ENCODE data around the gene SLC38A4.
A peak's percentile ranks its signal among the peaks of the same experiment; 100 is the strongest.

The SLC38A4 gene

DNA sequence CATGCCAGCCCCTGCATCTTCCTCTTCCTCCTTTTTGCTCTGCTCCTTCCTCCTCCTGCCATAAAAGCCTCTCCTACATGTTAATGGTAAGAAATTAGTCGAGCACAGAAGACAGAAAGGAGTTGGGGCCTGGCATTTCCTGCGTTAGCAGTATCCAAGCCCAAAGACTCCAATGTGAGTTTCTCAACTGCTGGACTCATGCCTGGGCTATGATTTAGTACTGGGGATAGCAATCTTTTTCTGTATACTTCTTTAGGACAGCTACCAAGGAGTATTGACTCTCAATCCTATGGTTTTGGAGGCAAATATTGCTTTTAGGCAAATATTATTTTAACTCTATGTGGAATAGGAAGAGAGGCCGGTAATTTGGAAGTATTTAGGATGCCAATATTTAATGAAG is 18.0 kb upstream of the SLC38A4 start:
- no peak overlapping the region for H3K27ac ChIP-seq (ENCODE audit: low read depth, low read length, severe bottlenecking)
- no peak overlapping the region for H3K4me3 ChIP-seq (ENCODE audit: extremely low read depth, insufficient read depth, low read length, poor library complexity, severe bottlenecking)
- WGBS, 2 experiments (ENCODE audit: insufficient coverage in 2 of 2) = 82 to 90% methylated on average over 2 of the region's 3 CpGs
- no peaks in the 10 kb centered on the region for H3K9me3 ChIP-seq (ENCODE audit: control insufficient read depth, low read length)
- no peaks in the 10 kb centered on the region for H3K4me1 ChIP-seq (ENCODE audit: control insufficient read depth, insufficient read depth, low read length, poor library complexity, severe bottlenecking)
- H3K36me3 ChIP-seq (ENCODE audit: control insufficient read depth, insufficient read depth, low read length) = no peaks in the 10 kb centered on the region

DNA sequence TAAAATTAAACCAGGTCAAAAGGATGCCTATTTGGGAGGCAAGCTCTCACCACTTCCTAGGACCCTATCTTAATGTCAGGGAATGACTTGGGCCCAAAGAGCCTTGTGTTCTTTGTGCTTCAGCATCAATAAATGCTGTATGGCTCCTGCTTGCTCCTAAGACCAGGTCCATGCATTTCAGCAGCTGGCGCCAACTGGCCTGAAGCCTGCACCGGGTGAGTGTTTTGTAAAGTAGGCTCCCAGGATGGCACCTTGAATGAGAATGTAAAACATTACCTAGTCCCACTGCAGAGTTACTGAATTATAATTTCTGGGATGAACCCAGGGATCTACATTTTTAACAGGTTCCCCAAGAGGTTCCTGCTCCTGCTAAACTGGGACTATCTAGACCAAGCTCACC is 16.1 kb upstream of the SLC38A4 start:
- H3K4me1 ChIP-seq (ENCODE audit: control insufficient read depth, insufficient read depth, low read length, poor library complexity, severe bottlenecking) = no peaks in the 10 kb centered on the region
- no peak overlapping the region for H3K27ac ChIP-seq (ENCODE audit: low read depth, low read length, severe bottlenecking)
- H3K4me3 ChIP-seq (ENCODE audit: extremely low read depth, insufficient read depth, low read length, poor library complexity, severe bottlenecking) = no peak overlapping the region
- no peaks in the 10 kb centered on the region for H3K9me3 ChIP-seq (ENCODE audit: control insufficient read depth, low read length)
- H3K36me3 ChIP-seq (ENCODE audit: control insufficient read depth, insufficient read depth, low read length) = no peaks in the 10 kb centered on the region
- 100% methylated on average over 1 of the region's 2 CpGs; no CpG with 5 or more reads in 1 of the 2 experiments for WGBS, 2 experiments (ENCODE audit: insufficient coverage in 2 of 2)

- no peaks in the 10 kb centered on the region for H3K36me3 ChIP-seq (ENCODE audit: control insufficient read depth, insufficient read depth, low read length)
- no peak overlapping the region for H3K27ac ChIP-seq (ENCODE audit: low read depth, low read length, severe bottlenecking)
- no peaks in the 10 kb centered on the region for H3K9me3 ChIP-seq (ENCODE audit: control insufficient read depth, low read length)
- WGBS, 2 experiments (ENCODE audit: insufficient coverage in 2 of 2) = 100% methylated on average over 1 of the region's 2 CpGs; no CpG with 5 or more reads in 1 of the 2 experiments
- H3K4me1 ChIP-seq (ENCODE audit: control insufficient read depth, insufficient read depth, low read length, poor library complexity, severe bottlenecking) = no peaks in the 10 kb centered on the region
- H3K4me3 ChIP-seq (ENCODE audit: extremely low read depth, insufficient read depth, low read length, poor library complexity, severe bottlenecking) = no peak overlapping the region
Observed at GRCh38 chr12:46839964-46840363, 14.2 kb upstream of the SLC38A4 start.

GRCh38 chr12:46839232-46839631 is 13.4 kb upstream of the SLC38A4 start:
- Histone ChIP-seq H3K36me3 (ENCODE audit: control insufficient read depth, insufficient read depth, low read length) (no peaks in the 10 kb centered on the region), H3K4me3 (ENCODE audit: extremely low read depth, insufficient read depth, low read length, poor library complexity, severe bottlenecking) (no peak overlapping the region), H3K9me3 (ENCODE audit: control insufficient read depth, low read length) (no peaks in the 10 kb centered on the region), H3K27ac (ENCODE audit: low read depth, low read length, severe bottlenecking) (no peak overlapping the region), H3K4me1 (ENCODE audit: control insufficient read depth, insufficient read depth, low read length, poor library complexity, severe bottlenecking) (no peaks in the 10 kb centered on the region)
- 74 to 87% methylated on average over 2 to 3 of the region's 3 CpGs for WGBS, 2 experiments (ENCODE audit: insufficient coverage in 2 of 2)

- H3K36me3 ChIP-seq (ENCODE audit: control insufficient read depth, insufficient read depth, low read length) = no peaks in the 10 kb centered on the region
- no peaks in the 10 kb centered on the region for H3K9me3 ChIP-seq (ENCODE audit: control insufficient read depth, low read length)
- H3K4me3 ChIP-seq (ENCODE audit: extremely low read depth, insufficient read depth, low read length, poor library complexity, severe bottlenecking) = no peak overlapping the region
- WGBS, 2 experiments (ENCODE audit: insufficient coverage in 2 of 2) = no CpG with 5 or more reads among the region's 1 CpG
- no peak overlapping the region for H3K27ac ChIP-seq (ENCODE audit: low read depth, low read length, severe bottlenecking)
- H3K4me1 ChIP-seq (ENCODE audit: control insufficient read depth, insufficient read depth, low read length, poor library complexity, severe bottlenecking) = no peaks in the 10 kb centered on the region
Observed at GRCh38 chr12:46835785-46836184, 10.0 kb upstream of the SLC38A4 start.

DNA sequence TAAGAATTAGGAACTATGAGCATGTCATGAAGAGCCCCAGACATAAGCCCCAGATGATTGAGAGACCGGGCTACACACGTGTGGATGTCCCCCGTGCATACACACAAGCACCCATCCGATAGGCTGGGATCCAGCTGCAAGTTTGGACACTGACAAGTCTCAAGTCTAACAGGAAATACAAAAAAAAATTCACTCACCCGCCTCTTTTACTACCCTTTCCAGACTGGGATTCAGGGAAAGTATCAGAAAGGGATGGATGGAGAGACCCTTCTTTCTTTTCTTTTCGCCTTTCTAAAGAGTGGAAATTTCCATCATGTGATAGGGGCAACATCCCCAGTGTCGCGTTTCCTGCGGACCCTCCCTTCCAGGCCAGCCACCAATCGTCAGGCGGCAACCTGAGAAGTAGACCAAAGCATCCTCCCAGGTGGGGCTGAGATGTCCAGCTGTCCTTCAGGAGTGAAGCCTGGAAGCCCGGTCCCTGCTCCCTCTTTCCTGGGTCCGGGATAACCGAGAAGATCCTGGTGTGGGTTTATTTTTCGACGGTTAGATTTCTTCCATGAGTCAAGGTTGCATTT is 6.4 kb upstream of the SLC38A4 start:
- WGBS, 2 experiments (ENCODE audit: insufficient coverage in 2 of 2) = 85 to 86% methylated on average over 13 to 14 of the region's 16 CpGs
- Histone ChIP-seq H3K4me3 (ENCODE audit: extremely low read depth, insufficient read depth, low read length, poor library complexity, severe bottlenecking) (no peak overlapping the region), H3K9me3 (ENCODE audit: control insufficient read depth, low read length) (no peaks in the 10 kb centered on the region), H3K27ac (ENCODE audit: low read depth, low read length, severe bottlenecking) (no peak overlapping the region), H3K36me3 (ENCODE audit: control insufficient read depth, insufficient read depth, low read length) (no peaks in the 10 kb centered on the region), H3K4me1 (ENCODE audit: control insufficient read depth, insufficient read depth, low read length, poor library complexity, severe bottlenecking) (no peaks in the 10 kb centered on the region)

DNA sequence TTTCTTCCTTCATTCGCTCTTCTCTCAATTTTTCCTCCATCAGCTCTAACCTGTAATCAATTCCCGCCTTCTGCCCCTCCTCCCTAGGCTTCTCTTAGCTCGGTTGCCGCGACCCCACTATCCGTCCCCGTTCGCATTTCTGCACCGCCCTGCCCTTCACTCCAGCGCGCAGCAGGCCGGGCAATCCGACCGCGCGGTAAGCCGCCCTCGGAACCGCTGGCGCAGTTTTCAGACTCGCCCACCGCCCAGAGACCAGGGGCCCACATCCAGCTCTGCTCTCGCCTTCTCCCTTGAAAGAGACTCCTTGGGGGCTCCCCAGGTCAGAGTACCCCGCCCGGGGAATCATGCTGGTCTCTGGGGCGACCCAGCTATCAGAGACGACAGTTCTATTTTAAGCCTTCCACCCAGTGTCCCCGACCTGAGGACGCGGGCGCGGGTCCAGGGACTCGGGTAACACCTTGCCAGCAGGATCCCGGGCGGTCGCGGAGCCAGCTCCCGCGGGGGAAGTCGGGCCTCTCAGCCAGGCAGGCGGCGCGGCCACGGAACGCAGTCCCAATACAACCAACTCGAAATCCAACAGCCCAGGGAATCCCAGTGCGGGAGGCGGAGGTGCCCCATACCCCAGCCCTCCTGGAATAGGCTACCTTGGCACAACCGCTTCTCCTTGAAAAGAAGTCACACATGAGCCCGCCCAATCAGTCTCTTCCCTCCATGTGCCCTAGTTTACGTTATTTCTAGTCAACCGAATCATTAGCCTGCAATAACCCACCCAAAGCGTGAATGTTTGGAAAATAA is 5.7 kb upstream of the SLC38A4 start:
- Histone ChIP-seq H3K4me3 (ENCODE audit: extremely low read depth, insufficient read depth, low read length, poor library complexity, severe bottlenecking) (peak overlapping the region; percentile 23), H3K36me3 (ENCODE audit: control insufficient read depth, insufficient read depth, low read length) (no peaks in the 10 kb centered on the region)
- WGBS, 2 experiments (ENCODE audit: insufficient coverage in 2 of 2) = 6 to 11% methylated on average over 29 to 39 of the region's 53 CpGs

DNA sequence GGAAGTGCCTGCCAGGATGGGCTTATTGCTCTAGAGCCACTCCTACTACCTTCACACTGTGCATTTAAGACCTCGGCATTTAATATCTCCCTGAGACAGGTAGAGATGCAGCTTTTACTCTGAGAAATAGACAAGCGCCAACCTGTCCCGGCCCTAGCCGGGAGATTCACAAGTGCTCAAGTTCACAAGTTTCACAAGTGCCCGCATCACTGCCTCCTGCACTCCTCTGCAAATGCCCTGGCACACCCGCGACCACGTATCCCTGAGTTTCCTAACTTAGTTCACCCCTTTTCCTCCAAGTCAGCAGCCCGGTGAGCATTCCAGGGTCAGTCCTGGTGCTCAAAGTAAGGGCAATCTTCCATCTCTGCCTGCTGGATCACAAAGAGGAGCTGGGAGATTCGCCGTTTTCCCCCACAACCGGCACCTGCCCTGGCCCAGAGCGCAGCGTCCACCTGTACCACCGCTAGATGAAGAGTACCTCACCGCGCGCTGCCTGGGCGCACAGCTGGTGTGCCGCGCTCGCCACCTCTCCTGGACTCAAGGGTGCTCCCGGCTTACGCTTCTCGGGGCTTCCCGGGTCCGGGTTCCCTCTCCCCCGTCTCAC is 5.0 kb upstream of the SLC38A4 start:
- Histone ChIP-seq H3K36me3 (ENCODE audit: control insufficient read depth, insufficient read depth, low read length) (no peaks in the 10 kb centered on the region), H3K27ac (ENCODE audit: low read depth, low read length, severe bottlenecking) (no peak overlapping the region), H3K4me3 (ENCODE audit: extremely low read depth, insufficient read depth, low read length, poor library complexity, severe bottlenecking) (peak overlapping the region; percentile 23), H3K9me3 (ENCODE audit: control insufficient read depth, low read length) (no peaks in the 10 kb centered on the region), H3K4me1 (ENCODE audit: control insufficient read depth, insufficient read depth, low read length, poor library complexity, severe bottlenecking) (no peaks in the 10 kb centered on the region)
- WGBS, 2 experiments (ENCODE audit: insufficient coverage in 2 of 2) = 12 to 17% methylated on average over 27 to 28 of the region's 28 CpGs

More for the DNA sequence above, 5.7 kb upstream of the SLC38A4 start:
- Histone ChIP-seq H3K4me1 (ENCODE audit: control insufficient read depth, insufficient read depth, low read length, poor library complexity, severe bottlenecking) (no peaks in the 10 kb centered on the region), H3K9me3 (ENCODE audit: control insufficient read depth, low read length) (no peaks in the 10 kb centered on the region), H3K27ac (ENCODE audit: low read depth, low read length, severe bottlenecking) (no peak overlapping the region)

- Histone ChIP-seq H3K27ac (ENCODE audit: low read depth, low read length, severe bottlenecking) (no peak overlapping the region), H3K4me1 (ENCODE audit: control insufficient read depth, insufficient read depth, low read length, poor library complexity, severe bottlenecking) (no peaks in the 10 kb centered on the region), H3K9me3 (ENCODE audit: control insufficient read depth, low read length) (no peaks in the 10 kb centered on the region), H3K36me3 (ENCODE audit: control insufficient read depth, insufficient read depth, low read length) (no peaks in the 10 kb centered on the region), H3K4me3 (ENCODE audit: extremely low read depth, insufficient read depth, low read length, poor library complexity, severe bottlenecking) (no peak overlapping the region)
- WGBS, 2 experiments (ENCODE audit: insufficient coverage in 2 of 2) = 83 to 100% methylated on average over 2 of the region's 2 CpGs
Observed at GRCh38 chr12:46824709-46825108, 1.1 kb downstream of the SLC38A4 start.

DNA sequence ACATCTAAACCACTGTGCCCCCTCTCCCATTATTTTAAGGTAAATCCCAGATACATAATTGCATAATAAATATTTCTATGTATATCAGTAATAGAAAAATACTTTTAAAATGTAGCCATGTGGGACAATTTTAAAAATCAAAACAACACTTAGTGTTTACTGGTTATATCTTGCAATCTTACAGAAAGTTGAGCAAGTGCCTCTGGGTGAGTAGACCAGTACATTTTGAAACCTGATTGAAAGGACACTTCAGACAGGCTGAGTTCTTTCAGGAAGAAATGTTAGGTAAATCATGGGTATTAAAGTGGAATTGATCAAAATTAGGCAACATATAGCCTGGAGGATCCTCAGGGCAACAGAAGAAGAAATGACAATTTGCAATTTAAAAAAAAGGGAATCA is 7.2 kb downstream of the SLC38A4 start:
- Histone ChIP-seq H3K36me3 (ENCODE audit: control insufficient read depth, insufficient read depth, low read length) (no peaks in the 10 kb centered on the region), H3K4me1 (ENCODE audit: control insufficient read depth, insufficient read depth, low read length, poor library complexity, severe bottlenecking) (no peaks in the 10 kb centered on the region), H3K4me3 (ENCODE audit: extremely low read depth, insufficient read depth, low read length, poor library complexity, severe bottlenecking) (no peak overlapping the region), H3K9me3 (ENCODE audit: control insufficient read depth, low read length) (no peaks in the 10 kb centered on the region), H3K27ac (ENCODE audit: low read depth, low read length, severe bottlenecking) (no peak overlapping the region)

DNA sequence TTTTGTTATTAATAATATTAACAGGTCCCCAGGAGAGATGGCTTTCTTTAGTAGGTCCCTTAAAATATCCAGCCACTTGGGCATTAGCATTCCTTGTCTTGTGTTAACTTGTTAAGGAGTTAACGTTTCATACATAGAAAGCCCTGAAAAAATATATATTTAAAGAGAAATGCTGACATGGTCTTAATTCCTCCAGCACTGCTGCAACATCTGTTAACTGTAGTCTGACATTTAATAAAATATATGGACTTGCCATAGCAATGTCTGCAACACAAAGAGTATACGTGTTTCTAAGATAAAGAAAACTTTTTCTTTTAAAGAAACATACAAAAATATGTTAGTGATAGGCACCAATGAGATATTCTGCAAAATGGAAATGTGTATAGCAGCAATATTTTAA is 10.0 kb downstream of the SLC38A4 start:
- Histone ChIP-seq H3K9me3 (ENCODE audit: control insufficient read depth, low read length) (no peaks in the 10 kb centered on the region), H3K4me3 (ENCODE audit: extremely low read depth, insufficient read depth, low read length, poor library complexity, severe bottlenecking) (no peak overlapping the region), H3K36me3 (ENCODE audit: control insufficient read depth, insufficient read depth, low read length) (no peaks in the 10 kb centered on the region), H3K4me1 (ENCODE audit: control insufficient read depth, insufficient read depth, low read length, poor library complexity, severe bottlenecking) (no peaks in the 10 kb centered on the region), H3K27ac (ENCODE audit: low read depth, low read length, severe bottlenecking) (no peak overlapping the region)
- WGBS, 2 experiments (ENCODE audit: insufficient coverage in 2 of 2) = no CpG with 5 or more reads among the region's 2 CpGs
